Measurements from ENCODE around the gene ELOVL5.

The ELOVL5 gene

DNA sequence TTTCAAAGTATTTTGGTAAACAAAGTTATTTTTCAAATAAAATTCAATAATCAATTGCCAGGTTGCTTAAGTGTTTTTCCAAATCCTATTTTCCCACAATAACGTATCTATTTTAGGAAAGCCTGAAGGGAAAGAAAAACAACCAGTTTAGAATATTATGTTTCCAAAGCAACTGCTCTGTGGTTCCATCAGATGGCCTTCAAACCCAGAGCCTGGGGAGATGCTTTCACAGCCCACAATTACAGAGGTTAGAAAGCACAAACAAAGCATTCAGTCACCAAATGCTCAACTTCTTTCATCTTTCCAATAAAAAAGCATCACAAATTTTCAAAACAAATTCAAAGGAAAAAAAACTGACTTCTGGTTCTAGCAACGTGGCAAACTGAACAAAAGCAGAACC lies 66.0 kb downstream of the ELOVL5 start:
- no peak overlapping the region for H3K9ac ChIP-seq (ENCODE audit: low read depth, low read length)
- no peaks in the 10 kb centered on the region for H3K9me3 ChIP-seq (replicated peaks; ENCODE audit: low read length)
- peaks cover 3% of the 10 kb centered on the region for H3K4me1 ChIP-seq (ENCODE audit: control insufficient read depth, insufficient read depth, low read length)
- H3K4me3 ChIP-seq (ENCODE audit: low read length), result no peak overlapping the region
- H3K4me2 ChIP-seq (ENCODE audit: low read length), result no peak overlapping the region
- no peaks in the 10 kb centered on the region for H3K27me3 ChIP-seq (ENCODE audit: control insufficient read depth, insufficient read depth, low read length)
- H3K36me3 ChIP-seq (ENCODE audit: insufficient read depth, low read length), result peaks cover 13% of the 10 kb centered on the region

DNA sequence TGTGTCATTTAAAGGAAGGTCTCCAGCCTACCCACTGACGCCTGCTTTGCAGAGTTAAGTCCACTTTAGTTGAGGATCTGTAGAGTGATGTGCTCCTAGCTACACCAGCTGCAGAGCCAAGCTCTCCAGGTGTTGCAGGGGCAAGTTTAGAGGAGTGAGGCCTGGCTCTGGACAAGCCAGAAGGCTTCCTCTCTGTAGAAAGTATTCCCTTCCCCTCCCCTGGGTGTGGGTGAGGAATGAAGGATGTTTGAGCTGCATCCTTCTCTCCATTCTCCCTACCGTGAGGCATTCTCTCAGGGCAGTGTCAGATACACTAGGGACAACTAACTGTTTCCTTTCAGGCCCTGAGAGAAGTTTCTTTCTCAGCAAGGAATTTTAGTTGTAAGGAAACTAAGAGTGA lies 66.5 kb downstream of the ELOVL5 start:
- peaks cover 3% of the 10 kb centered on the region for H3K4me1 ChIP-seq (ENCODE audit: control insufficient read depth, insufficient read depth, low read length)
- no peak overlapping the region for H3K4me2 ChIP-seq (ENCODE audit: low read length)
- peaks cover 14% of the 10 kb centered on the region for H3K36me3 ChIP-seq (ENCODE audit: insufficient read depth, low read length)
- H3K4me3 ChIP-seq (ENCODE audit: low read length), result no peak overlapping the region
- no peak overlapping the region for H3K9ac ChIP-seq (ENCODE audit: low read depth, low read length)
- no peaks in the 10 kb centered on the region for H3K9me3 ChIP-seq (replicated peaks; ENCODE audit: low read length)
- H3K27me3 ChIP-seq (ENCODE audit: control insufficient read depth, insufficient read depth, low read length), result no peaks in the 10 kb centered on the region

DNA sequence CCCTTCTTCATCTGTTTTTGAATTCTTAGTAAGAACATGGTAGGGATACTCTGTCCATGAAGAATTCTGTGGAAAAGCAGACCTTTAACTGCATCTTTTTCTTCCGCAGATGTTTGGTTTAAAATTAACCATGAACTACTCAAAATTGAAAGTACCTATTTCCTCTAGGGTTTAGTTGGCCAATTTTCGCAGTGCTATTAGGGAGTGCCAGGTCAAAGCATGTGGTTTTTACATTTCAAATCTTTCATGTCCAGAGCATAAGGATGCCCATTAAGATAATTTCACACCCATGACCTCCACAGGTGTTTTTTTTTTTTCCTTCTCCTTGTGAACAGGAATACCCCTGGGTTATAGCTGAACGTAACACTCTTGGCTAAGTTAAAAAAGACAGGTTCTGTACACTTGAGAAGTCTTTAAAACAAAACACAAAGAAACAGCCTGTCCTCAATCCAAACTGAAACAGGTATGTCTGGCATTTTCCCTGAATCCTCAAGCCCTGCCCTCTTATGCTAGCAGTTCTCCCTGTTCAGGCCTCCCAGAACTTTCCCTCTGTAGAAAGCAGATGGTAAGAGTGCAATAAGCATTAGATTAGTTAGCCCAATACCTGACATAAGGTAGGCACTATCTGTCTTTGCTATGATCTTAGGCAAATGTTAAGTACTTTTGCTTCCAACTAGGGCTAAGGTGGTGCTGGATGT lies 67.1 kb downstream of the ELOVL5 start:
- Histone ChIP-seq H3K4me3 (ENCODE audit: low read length) (no peak overlapping the region), H3K4me2 (ENCODE audit: low read length) (no peak overlapping the region), H3K9ac (ENCODE audit: low read depth, low read length) (no peak overlapping the region), H3K27me3 (ENCODE audit: control insufficient read depth, insufficient read depth, low read length) (no peaks in the 10 kb centered on the region), H3K36me3 (ENCODE audit: insufficient read depth, low read length) (peaks cover 16% of the 10 kb centered on the region), H3K9me3 (replicated peaks; ENCODE audit: low read length) (no peaks in the 10 kb centered on the region), H3K4me1 (ENCODE audit: control insufficient read depth, insufficient read depth, low read length) (peaks cover 3% of the 10 kb centered on the region)

DNA sequence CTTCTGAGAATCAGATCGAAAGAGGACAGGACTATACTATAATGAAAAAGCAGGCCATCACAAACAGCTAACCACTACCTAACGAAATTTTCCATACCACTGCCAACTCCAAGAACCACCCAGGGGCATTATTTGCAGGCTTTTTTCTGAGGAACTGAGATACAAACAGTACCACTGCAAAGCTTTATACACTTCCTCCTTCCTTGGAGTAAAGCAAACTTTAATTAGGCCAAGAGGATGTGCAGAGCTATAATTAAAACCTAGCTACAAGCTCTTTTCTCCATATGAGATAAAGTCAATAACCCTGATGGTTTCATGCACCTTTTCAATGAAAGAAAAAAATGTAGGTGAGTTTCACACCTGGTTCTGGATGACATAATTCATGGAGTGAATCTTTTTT lies 68.5 kb downstream of the ELOVL5 start:
- peaks cover 22% of the 10 kb centered on the region for H3K36me3 ChIP-seq (ENCODE audit: insufficient read depth, low read length)
- H3K27me3 ChIP-seq (ENCODE audit: control insufficient read depth, insufficient read depth, low read length), result no peaks in the 10 kb centered on the region
- no peak overlapping the region for H3K4me3 ChIP-seq (ENCODE audit: low read length)
- no peaks in the 10 kb centered on the region for H3K9me3 ChIP-seq (replicated peaks; ENCODE audit: low read length)
- peaks cover 3% of the 10 kb centered on the region for H3K4me1 ChIP-seq (ENCODE audit: control insufficient read depth, insufficient read depth, low read length)
- no peak overlapping the region for H3K9ac ChIP-seq (ENCODE audit: low read depth, low read length)
- no peak overlapping the region for H3K4me2 ChIP-seq (ENCODE audit: low read length)

DNA sequence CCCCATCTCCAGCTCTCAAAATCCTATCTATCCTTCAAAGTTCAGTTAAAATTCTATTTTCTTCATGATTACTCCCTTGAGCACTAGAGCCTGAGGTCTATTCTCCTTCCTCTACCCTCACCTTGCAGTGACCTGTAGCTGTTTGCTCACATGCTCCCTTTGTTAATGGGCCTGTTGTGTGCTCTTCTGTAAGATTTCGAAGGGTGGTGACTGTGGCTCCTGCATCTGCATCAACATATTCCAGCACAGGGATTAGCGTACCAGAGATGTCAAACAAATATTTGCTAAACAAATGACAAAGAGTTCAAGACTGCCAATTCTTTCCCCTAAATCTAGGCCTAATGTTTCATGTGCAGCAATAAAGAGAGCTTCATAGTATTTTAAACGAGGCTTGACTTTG lies 69.5 kb downstream of the ELOVL5 start:
- Histone ChIP-seq H3K9ac (ENCODE audit: low read depth, low read length) (no peak overlapping the region), H3K27me3 (ENCODE audit: control insufficient read depth, insufficient read depth, low read length) (no peaks in the 10 kb centered on the region), H3K36me3 (ENCODE audit: insufficient read depth, low read length) (peaks cover 32% of the 10 kb centered on the region), H3K9me3 (replicated peaks; ENCODE audit: low read length) (no peaks in the 10 kb centered on the region), H3K4me1 (ENCODE audit: control insufficient read depth, insufficient read depth, low read length) (peaks cover 3% of the 10 kb centered on the region), H3K4me3 (ENCODE audit: low read length) (no peak overlapping the region), H3K4me2 (ENCODE audit: low read length) (no peak overlapping the region)

DNA sequence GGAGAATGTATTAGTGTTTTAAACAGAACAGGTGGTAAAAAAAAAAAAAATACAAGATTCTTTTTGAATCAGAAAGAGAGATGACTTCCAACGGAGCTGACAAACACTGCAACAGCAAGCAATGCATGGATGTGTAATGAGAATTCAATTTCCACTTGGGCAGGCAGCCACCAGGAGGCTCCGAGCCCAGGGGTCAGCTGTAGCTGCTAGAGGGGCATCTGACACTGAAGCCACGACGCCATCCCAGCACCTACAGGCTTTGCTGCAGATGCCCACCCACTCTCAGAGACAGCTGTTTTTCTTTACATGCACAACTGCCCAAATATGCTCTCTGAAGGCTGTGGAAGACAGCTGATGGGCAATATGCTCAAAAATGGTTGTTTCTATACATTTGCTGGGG lies 75.4 kb downstream of the ELOVL5 start:
- Histone ChIP-seq H3K9me3 (replicated peaks; ENCODE audit: low read length) (no peaks in the 10 kb centered on the region), H3K9ac (ENCODE audit: low read depth, low read length) (no peak overlapping the region), H3K36me3 (ENCODE audit: insufficient read depth, low read length) (peaks cover 68% of the 10 kb centered on the region), H3K4me1 (ENCODE audit: control insufficient read depth, insufficient read depth, low read length) (no peaks in the 10 kb centered on the region), H3K4me2 (ENCODE audit: low read length) (no peak overlapping the region), H3K4me3 (ENCODE audit: low read length) (no peak overlapping the region), H3K27me3 (ENCODE audit: control insufficient read depth, insufficient read depth, low read length) (no peaks in the 10 kb centered on the region)

DNA sequence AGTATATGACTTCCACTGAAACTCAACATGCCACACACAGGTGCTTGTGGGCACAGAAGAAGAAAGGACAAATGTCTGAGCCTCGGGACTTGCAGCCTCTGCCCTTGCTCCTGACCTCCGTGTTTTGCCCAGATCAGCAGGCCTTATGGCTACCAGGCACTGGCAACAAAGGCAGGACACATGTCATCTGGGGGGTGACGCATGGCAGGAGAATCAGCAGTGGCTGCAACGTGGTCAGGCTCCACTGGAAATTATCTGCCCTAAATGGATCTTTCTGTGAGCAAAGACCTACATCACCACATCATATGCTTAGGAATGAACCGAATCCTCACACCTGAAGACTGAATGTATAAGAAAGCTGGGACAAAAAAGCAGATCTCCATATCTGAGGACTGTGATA lies 78.9 kb downstream of the ELOVL5 start:
- no peaks in the 10 kb centered on the region for H3K27me3 ChIP-seq (ENCODE audit: control insufficient read depth, insufficient read depth, low read length)
- no peak overlapping the region for H3K4me2 ChIP-seq (ENCODE audit: low read length)
- H3K9me3 ChIP-seq (replicated peaks; ENCODE audit: low read length), result no peaks in the 10 kb centered on the region
- H3K4me1 ChIP-seq (ENCODE audit: control insufficient read depth, insufficient read depth, low read length), result no peaks in the 10 kb centered on the region
- peaks cover 73% of the 10 kb centered on the region for H3K36me3 ChIP-seq (ENCODE audit: insufficient read depth, low read length)
- H3K4me3 ChIP-seq (ENCODE audit: low read length), result no peak overlapping the region
- H3K9ac ChIP-seq (ENCODE audit: low read depth, low read length), result no peak overlapping the region

DNA sequence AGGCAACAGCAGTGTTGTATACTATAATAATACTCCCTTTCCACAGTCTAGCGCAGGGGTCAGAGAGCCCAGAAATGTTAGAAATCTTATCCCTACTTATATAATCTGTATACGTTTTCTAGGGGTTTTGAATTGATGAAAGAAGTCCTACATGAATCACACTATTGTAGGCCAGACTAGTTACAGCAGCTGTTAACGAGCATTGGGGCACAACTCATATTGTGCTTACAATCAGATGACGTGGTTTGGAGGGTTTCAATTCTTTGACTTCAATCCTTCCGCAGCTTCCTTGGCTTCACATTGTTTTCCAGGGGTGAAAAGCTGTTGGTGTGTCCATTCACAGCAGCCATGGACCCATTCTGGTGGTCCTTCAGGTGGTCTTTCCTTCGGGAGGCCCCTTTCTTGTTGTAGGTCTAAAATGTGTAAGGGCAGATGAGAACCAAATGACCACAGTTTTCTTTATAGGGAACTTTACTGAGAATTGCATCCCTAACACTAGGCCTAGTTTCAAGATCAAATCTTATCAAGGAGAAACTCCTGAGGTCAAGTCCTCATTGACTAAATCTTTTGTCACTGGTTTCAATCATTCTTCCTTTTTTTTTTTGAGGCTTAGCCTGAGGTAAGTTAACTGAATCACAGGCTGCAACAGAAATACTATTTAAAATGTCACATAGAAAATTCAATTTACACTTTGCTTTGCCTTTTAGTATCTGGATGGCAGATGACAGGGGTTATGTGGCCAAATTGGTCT lies 79.7 kb downstream of the ELOVL5 start:
- H3K9me3 ChIP-seq (replicated peaks; ENCODE audit: low read length), result no peaks in the 10 kb centered on the region
- no peak overlapping the region for H3K4me3 ChIP-seq (ENCODE audit: low read length)
- H3K27me3 ChIP-seq (ENCODE audit: control insufficient read depth, insufficient read depth, low read length), result no peaks in the 10 kb centered on the region
- H3K9ac ChIP-seq (ENCODE audit: low read depth, low read length), result no peak overlapping the region
- H3K4me2 ChIP-seq (ENCODE audit: low read length), result no peak overlapping the region
- H3K4me1 ChIP-seq (ENCODE audit: control insufficient read depth, insufficient read depth, low read length), result no peaks in the 10 kb centered on the region
- H3K36me3 ChIP-seq (ENCODE audit: insufficient read depth, low read length), result peaks cover 67% of the 10 kb centered on the region

DNA sequence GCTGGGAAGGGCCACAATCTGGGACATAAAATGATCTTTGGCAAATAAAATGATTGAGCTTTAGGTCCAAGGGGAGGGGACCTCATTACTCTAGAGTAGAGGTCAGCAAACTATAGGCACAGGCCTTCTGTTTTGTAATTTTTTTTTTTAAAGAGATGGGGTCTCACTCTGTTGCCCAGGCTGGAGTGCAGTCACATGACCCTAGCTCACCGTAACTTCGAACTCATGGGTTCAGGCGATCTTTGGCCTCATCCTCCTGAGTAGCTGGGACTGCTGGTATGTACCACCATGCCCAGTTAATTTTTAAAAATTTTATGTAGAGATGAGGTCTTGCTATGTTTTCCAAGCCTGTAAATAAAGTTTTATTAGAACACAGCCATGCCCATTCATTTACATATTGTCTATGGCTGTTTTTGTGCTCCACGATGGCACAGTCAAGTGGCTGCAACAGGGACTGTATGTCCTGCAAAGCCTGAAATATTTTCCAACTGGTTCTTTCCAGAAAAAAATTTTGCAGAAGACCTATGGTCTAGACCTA lies 82.1 kb downstream of the ELOVL5 start:
- no peaks in the 10 kb centered on the region for H3K27me3 ChIP-seq (ENCODE audit: control insufficient read depth, insufficient read depth, low read length)
- no peaks in the 10 kb centered on the region for H3K9me3 ChIP-seq (replicated peaks; ENCODE audit: low read length)
- H3K9ac ChIP-seq (ENCODE audit: low read depth, low read length), result no peak overlapping the region
- H3K36me3 ChIP-seq (ENCODE audit: insufficient read depth, low read length), result peaks cover 51% of the 10 kb centered on the region
- no peaks in the 10 kb centered on the region for H3K4me1 ChIP-seq (ENCODE audit: control insufficient read depth, insufficient read depth, low read length)
- H3K4me3 ChIP-seq (ENCODE audit: low read length), result no peak overlapping the region
- H3K4me2 ChIP-seq (ENCODE audit: low read length), result no peak overlapping the region

DNA sequence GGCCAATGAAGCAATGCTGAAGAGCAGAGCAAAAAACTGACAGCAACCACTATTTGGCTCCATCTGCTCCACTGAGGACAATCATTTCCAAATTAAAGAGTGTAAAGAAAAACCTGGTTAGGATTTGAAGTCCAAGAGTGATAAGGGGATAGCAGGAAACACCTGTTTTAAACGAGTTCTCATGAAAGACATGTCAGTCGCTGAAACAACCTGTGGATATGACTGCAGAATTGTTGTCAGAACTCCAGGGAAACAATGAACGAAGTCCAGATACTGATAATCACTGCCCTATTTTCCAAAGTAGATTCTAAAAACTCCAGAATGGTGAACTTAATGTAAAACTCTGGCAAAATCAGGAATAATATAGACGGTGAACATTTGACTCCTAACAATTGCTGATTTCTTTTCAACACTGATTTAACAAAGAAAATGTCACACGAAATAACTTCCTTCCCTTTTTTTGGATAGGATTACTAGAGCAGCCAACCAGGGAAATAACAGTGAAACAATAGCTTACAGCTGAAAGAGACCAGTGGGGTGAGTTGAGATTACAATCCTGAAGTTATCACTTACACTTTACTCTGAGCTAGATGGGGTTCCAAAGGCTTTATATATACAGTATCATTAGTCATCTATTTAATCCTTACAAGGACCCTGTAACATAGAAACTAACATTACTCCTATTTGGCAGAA lies 83.7 kb downstream of the ELOVL5 start:
- Histone ChIP-seq H3K36me3 (ENCODE audit: insufficient read depth, low read length) (peaks cover 51% of the 10 kb centered on the region), H3K4me3 (ENCODE audit: low read length) (no peak overlapping the region), H3K4me2 (ENCODE audit: low read length) (no peak overlapping the region), H3K4me1 (ENCODE audit: control insufficient read depth, insufficient read depth, low read length) (no peaks in the 10 kb centered on the region), H3K27me3 (ENCODE audit: control insufficient read depth, insufficient read depth, low read length) (no peaks in the 10 kb centered on the region), H3K9me3 (replicated peaks; ENCODE audit: low read length) (no peaks in the 10 kb centered on the region), H3K9ac (ENCODE audit: low read depth, low read length) (no peak overlapping the region)

DNA sequence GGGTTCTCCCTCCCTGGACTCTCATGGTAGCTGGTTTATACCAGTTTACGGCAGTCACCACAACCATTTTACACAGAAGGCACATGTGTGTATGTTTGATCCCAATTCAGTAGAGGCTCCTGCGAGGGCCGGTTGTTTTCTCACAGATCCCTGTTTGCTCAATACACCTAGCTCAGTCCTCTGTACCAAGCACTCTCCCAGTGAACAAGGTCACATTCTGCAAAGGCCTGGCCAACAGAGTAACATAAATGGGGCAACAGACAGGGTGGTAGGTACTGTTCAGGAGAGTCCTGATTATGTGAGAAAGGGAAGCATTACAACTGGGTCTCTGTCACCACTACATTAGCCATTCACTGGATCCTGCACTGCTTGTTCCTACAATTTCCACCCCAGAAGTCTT lies 84.4 kb downstream of the ELOVL5 start:
- Histone ChIP-seq H3K4me1 (ENCODE audit: control insufficient read depth, insufficient read depth, low read length) (no peaks in the 10 kb centered on the region), H3K4me3 (ENCODE audit: low read length) (no peak overlapping the region), H3K9ac (ENCODE audit: low read depth, low read length) (no peak overlapping the region), H3K36me3 (ENCODE audit: insufficient read depth, low read length) (peaks cover 51% of the 10 kb centered on the region), H3K4me2 (ENCODE audit: low read length) (no peak overlapping the region), H3K9me3 (replicated peaks; ENCODE audit: low read length) (no peaks in the 10 kb centered on the region), H3K27me3 (ENCODE audit: control insufficient read depth, insufficient read depth, low read length) (no peaks in the 10 kb centered on the region)
